ENCODE results near the gene FIZ1. TPM values are rescaled to one million over a fixed set of nuclear protein-coding genes. Genes with fewer than 3 reads are reported as not detected.

FIZ1 gene
- total and polyA plus RNA-seq, 2 experiments from 2014 or later, result 2.3 to 3.4 TPM

DNA sequence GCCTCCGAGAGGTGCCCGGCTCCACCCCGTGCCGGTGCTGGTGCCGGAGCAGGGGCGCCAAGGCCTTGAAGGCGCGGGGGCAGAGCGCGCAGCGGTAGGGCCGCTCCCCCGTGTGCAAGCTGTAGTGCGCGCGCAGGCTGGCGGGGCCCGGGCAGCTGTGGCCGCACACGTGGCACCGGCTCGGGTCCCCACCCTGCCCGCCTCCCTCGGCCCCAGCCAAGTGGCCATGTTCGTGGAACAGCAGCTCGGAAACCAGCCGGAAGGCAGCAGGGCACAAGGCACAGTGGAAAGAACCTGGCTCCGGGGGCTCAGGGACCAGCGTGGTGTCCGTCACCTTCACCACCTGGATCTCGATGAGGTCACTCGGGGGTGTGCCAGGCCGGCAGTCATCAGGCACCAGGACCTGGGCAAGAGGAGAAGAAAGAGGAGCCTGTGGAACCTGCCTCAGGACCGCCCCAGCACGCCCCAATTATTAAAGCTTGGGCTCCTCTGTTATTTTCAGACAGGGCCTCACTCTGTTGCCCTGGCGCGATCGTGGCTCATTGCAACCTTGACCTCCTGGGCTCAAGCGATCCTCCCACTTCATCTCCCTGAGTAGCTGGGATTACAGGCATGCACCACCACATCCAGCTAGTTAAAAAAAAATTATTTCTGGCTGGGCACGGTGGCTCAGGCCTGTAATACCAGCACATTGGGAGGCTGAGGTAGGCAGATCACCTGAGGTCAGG, 23.1 kb upstream of the FIZ1 start:
- Histone ChIP-seq H3F3A (ENCODE audit: insufficient read depth) (peaks cover 13% of the 10 kb centered on the region; the same call in 1 of the 2 replicates), H3K27ac (no peak overlapping the region), H3K4me2 (ENCODE audit: unreplicated experiment) (no peak overlapping the region), H3K9me3 (ENCODE audit: low read depth) (no peaks in the 10 kb centered on the region), H3K4me3 (no peak overlapping the region), H3K79me2 (ENCODE audit: insufficient read depth) (0 out of 2 replicates have a peak, but pooled peaks cover 8% of the 10 kb centered on the region), H3K4me1 (ENCODE audit: insufficient read depth) (no peaks in the 10 kb centered on the region), H3K36me3 (ENCODE audit: low read depth) (no peaks in the 10 kb centered on the region), H3K9ac (no peak overlapping the region), H2AFZ (no peak overlapping the region), H4K20me1 (ENCODE audit: insufficient read depth) (no peaks in the 10 kb centered on the region), H3K27me3 (replicated peaks; ENCODE audit: insufficient read depth) (no peaks in the 10 kb centered on the region), H3K9me2 (ENCODE audit: insufficient read depth) (no peaks in the 10 kb centered on the region)
- no peak for DNase-seq
- 94 to 95% methylated on average over 34 to 40 of the region's 40 CpGs for WGBS, 2 experiments (ENCODE audit: low coverage in 1 of 2, low lambda C conversion rate in 2 of 2, missing lambda C conversion rate in 2 of 2)
- TF ChIP-seq EZH2phosphoT487 (IDR thresholded peaks at IDR 0.05; ENCODE audit: insufficient read depth, low read depth) (no peak), EZH2 (IDR thresholded peaks at IDR 0.05; ENCODE audit: insufficient read depth, poor library complexity, severe bottlenecking) (no peak)
- in situ Hi-C loops (cut with MboI), result no loop called here

DNA sequence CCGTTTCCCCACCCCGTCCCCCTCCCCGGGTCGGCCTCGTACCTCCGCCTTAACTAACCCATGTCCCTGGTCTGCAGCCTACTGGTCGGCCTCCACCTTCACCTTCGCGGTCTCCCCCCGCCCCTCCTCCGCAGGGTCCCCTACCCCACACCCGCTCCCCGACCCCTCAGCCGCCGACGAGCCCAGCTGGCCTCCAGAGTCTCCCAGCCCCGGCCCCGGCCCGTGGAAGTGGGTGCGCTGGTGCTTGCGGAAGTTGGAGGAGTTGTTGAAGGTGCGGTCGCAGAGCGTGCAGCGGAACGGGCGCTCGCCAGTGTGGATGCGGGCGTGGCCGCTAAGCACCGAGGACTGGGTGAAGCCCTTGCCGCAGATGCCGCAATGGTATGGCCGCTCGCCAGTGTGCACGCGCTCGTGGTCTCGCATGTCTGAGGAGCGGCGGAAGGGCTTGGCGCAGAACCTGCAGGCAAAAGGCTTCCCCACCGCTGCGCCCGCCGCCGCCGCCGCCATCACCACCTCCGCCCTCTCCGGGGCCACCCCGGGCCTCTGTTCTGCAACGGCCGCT, 22.4 kb upstream of the FIZ1 start:
- peaks cover 13% of the 10 kb centered on the region; the same call in 1 of the 2 replicates for H3F3A ChIP-seq (ENCODE audit: insufficient read depth)
- no peak overlapping the region for H3K9ac ChIP-seq
- no peaks in the 10 kb centered on the region for H3K36me3 ChIP-seq (ENCODE audit: low read depth)
- 0 out of 2 replicates have a peak, but pooled peaks cover 8% of the 10 kb centered on the region for H3K79me2 ChIP-seq (ENCODE audit: insufficient read depth)
- no peak overlapping the region for H3K27ac ChIP-seq
- in situ Hi-C loops (cut with MboI), result no loop called here
- DNase-seq, result no peak
- no peaks in the 10 kb centered on the region for H3K4me1 ChIP-seq (ENCODE audit: insufficient read depth)
- TF ChIP-seq EZH2 (IDR thresholded peaks at IDR 0.05; ENCODE audit: insufficient read depth, poor library complexity, severe bottlenecking) (no peak), EZH2phosphoT487 (IDR thresholded peaks at IDR 0.05; ENCODE audit: insufficient read depth, low read depth) (no peak)
- WGBS, 2 experiments (ENCODE audit: low coverage in 1 of 2, low lambda C conversion rate in 2 of 2, missing lambda C conversion rate in 2 of 2), result 93 to 97% methylated on average over 29 to 53 of the region's 55 CpGs
- no peak overlapping the region for H2AFZ ChIP-seq
- no peak overlapping the region for H3K4me2 ChIP-seq (ENCODE audit: unreplicated experiment)
- H3K4me3 ChIP-seq, result no peak overlapping the region
- no peaks in the 10 kb centered on the region for H3K27me3 ChIP-seq (replicated peaks; ENCODE audit: insufficient read depth)
- no peaks in the 10 kb centered on the region for H4K20me1 ChIP-seq (ENCODE audit: insufficient read depth)
- H3K9me3 ChIP-seq (ENCODE audit: low read depth), result no peaks in the 10 kb centered on the region
- H3K9me2 ChIP-seq (ENCODE audit: insufficient read depth), result no peaks in the 10 kb centered on the region

DNA sequence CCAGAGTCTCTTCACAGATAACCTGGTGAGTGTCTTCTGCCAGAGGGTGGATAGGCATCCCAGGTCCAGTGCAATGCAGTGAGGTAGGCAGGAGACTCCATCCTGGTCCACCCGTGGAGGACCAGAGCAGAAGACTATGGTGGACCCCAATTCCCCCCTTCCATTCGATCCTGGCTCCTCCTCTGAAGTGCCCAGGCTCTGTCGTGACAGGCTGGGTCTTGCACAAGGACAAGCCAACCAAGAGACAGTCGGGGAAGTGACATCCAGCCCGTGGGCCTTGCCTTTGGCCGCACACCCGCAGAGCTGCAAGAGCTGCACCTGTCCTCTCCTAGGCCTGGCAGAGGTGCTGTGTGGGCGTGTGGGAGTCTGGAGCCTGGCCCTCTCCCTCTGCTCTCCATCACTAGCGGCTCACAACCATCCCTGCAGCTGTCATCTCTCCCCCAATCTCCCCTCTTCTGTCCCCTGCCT, 21.9 kb upstream of the FIZ1 start:
- Histone ChIP-seq H3K79me2 (ENCODE audit: insufficient read depth) (0 out of 2 replicates have a peak, but pooled peaks cover 8% of the 10 kb centered on the region), H3K4me2 (ENCODE audit: unreplicated experiment) (no peak overlapping the region), H3K9me2 (ENCODE audit: insufficient read depth) (no peaks in the 10 kb centered on the region), H2AFZ (no peak overlapping the region), H3K4me1 (ENCODE audit: insufficient read depth) (no peaks in the 10 kb centered on the region), H3K9ac (no peak overlapping the region), H3K36me3 (ENCODE audit: low read depth) (no peaks in the 10 kb centered on the region), H3K4me3 (no peak overlapping the region), H3K9me3 (ENCODE audit: low read depth) (no peaks in the 10 kb centered on the region), H3K27me3 (replicated peaks; ENCODE audit: insufficient read depth) (no peaks in the 10 kb centered on the region), H4K20me1 (ENCODE audit: insufficient read depth) (no peaks in the 10 kb centered on the region), H3F3A (ENCODE audit: insufficient read depth) (peaks cover 13% of the 10 kb centered on the region; the same call in 1 of the 2 replicates), H3K27ac (no peak overlapping the region)
- in situ Hi-C loops (cut with MboI), result no loop called here
- no peak for DNase-seq
- WGBS, 2 experiments (ENCODE audit: low coverage in 1 of 2, low lambda C conversion rate in 2 of 2, missing lambda C conversion rate in 2 of 2), result 63 to 76% methylated on average over 6 to 9 of the region's 9 CpGs
- no peak for TF ChIP-seq EZH2phosphoT487 (IDR thresholded peaks at IDR 0.05; ENCODE audit: insufficient read depth, low read depth)
- no peak for TF ChIP-seq EZH2 (IDR thresholded peaks at IDR 0.05; ENCODE audit: insufficient read depth, poor library complexity, severe bottlenecking)

DNA sequence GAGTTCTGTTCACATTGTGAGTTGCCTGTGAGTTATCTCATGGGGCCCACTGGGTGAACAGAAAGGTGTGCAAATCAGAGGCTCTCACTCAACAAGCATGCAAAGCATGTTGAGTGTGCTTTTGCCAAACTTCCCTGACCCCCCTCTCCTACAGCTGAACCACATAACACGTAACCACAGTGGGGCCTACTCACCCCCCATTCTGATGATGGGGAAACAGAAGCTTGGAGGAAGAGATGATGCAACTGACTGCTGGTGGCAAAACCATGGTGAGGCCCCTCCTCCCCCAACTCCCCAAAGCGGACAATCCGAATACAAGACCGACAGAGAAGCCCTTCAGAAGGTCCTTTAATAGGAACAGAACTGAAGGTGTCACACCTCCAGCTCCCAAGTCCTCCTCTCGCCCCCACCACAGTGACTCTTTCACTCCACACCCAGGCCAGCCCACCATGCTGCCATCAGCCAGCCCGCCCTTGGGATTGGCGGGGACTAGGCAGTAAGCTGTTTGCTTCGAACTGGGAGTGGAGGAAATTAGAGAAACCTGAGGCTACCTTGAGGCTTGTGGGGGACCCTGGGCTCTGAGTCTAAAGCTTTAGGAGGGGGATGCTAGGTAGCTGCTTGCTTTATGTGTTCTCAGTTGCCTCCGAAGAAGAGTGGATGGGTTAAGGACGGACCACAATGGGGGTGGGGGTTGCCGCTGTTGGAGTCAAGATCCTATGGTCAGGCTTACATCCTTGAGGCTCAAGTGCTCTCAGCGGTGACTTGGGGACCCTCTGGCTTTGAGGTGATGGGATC, 21.3 kb upstream of the FIZ1 start:
- Histone ChIP-seq H3K27me3 (replicated peaks; ENCODE audit: insufficient read depth) (no peaks in the 10 kb centered on the region), H3K27ac (no peak overlapping the region), H3F3A (ENCODE audit: insufficient read depth) (peaks cover 13% of the 10 kb centered on the region; the same call in 1 of the 2 replicates), H3K4me1 (ENCODE audit: insufficient read depth) (no peaks in the 10 kb centered on the region), H4K20me1 (ENCODE audit: insufficient read depth) (no peaks in the 10 kb centered on the region), H3K4me2 (ENCODE audit: unreplicated experiment) (no peak overlapping the region), H3K79me2 (ENCODE audit: insufficient read depth) (0 out of 2 replicates have a peak, but pooled peaks cover 8% of the 10 kb centered on the region), H3K36me3 (ENCODE audit: low read depth) (no peaks in the 10 kb centered on the region), H3K9me3 (ENCODE audit: low read depth) (no peaks in the 10 kb centered on the region), H2AFZ (no peak overlapping the region), H3K9ac (no peak overlapping the region), H3K4me3 (no peak overlapping the region), H3K9me2 (ENCODE audit: insufficient read depth) (no peaks in the 10 kb centered on the region)
- DNase-seq, result no peak
- in situ Hi-C loops (cut with MboI), result no loop called here
- WGBS, 2 experiments (ENCODE audit: low coverage in 1 of 2, low lambda C conversion rate in 2 of 2, missing lambda C conversion rate in 2 of 2), result 81 to 88% methylated on average over 12 of the region's 12 CpGs
- TF ChIP-seq EZH2phosphoT487 (IDR thresholded peaks at IDR 0.05; ENCODE audit: insufficient read depth, low read depth) (no peak), EZH2 (IDR thresholded peaks at IDR 0.05; ENCODE audit: insufficient read depth, poor library complexity, severe bottlenecking) (no peak)

Measured in GM23248 (cell line).